Measurements from ENCODE around the gene NFKBIA.
"Not testable (repeated sequence)": the region's sequence is repeated elsewhere in the genome, so short reads cannot be mapped to it uniquely, and the experiment has no call there.

Gene NFKBIA

DNA sequence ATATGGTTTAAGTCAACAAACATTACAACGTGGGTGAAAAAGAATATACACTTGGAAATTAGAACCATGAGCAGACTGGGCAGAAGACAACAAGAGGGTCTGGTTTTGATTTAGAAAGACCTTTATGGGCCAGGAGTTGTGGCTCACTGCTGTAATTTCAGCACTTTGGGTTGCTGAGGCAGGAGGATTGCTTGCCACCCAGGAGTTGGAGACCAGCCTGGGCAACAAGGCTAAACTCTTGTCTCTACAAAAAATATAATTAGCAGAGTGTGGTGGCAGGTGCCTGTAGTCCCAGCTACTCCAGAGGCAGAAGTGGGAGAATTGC lies 2.7 kb upstream of the NFKBIA start:
- no peak for DNase-seq

DNA sequence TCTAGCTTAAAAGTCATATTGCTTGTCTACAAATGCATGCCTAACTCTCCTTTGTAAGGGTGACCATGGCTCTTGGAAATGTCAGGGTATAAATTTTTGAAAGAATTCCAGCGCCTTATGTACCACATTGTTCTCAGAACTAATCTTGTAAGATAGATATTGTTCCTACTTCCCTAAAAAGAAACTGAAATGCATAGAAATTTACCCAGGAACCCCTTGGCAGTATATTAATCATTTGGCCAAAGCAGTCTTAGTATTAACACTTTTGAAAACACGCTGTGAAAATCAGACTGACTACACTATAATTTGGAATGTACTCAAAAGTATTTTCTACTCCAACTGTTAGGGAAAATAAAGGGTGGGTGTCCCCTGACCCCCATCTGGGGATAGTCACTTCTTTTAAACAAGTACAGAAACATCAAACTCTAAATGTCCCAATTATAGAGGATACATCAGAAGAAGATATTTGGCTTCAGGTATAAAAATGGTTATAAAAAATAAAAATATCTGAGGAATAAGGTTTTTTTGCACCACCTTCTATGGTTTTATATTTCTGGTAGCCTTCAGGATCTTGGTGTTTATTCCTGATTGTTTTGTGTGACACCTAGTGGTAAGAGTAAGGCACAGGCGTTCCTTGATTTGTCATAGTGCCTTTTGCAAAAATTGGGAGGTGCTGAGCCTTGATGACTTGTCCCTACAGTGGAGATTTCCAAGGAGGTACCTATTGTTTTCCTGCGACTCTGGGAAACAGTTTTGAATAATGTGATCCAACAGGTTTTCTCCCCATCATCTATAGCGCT lies 2.2 kb upstream of the NFKBIA start:
- DNase-seq, result no peak

DNA sequence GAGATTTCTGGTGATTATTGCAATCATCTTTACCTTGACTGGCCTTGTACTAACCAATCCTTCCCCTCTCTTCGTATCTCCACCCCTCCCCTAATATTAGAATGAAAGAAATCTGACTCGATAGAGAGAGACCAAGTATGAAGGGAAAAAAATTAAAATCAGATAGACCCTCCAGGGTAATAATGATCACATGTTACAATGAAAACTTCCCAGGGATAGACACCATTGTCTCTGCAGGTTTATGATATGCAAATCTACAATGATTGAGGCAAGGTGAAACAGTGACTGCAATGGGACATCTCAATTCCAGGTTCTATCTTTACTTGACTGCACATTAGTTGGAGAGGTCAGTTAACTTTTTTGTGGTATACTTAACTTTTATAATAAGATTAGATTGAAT lies 1.5 kb upstream of the NFKBIA start:
- DNase-seq, result no peak

DNA sequence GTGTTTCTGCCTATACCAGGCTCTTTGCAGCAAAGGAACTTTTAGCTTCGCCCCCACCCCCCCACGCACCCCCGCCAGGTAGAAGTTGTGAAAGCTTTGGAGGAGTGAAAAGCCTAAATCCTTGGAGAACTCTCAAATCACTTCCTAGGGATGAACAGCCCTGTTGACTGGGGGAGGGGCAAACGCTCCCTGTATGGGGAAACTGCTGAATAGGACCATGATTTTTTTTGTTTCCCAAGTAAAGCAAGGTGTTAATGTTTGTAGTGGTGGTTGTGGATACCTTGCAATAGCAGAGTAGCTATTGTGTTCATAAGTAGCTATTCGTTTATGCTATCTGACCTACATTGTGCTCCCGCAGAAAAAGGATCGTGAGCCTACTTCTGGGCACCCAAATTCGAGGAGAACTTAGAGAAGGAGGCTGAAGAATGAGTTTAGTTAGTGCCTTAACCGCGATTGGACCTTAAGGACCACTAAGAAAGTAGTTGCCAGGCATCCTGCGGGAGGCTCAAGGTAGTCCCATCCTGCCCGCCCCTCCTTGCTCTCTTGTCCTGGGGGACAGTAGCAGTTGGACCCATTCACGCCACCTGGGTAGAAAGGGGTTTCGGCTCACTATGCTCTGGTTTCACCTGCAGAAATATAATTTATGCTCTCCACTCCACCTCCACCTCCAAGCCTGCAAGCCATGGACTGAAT lies 901 bp upstream of the NFKBIA start:
- no peak for DNase-seq

DNA sequence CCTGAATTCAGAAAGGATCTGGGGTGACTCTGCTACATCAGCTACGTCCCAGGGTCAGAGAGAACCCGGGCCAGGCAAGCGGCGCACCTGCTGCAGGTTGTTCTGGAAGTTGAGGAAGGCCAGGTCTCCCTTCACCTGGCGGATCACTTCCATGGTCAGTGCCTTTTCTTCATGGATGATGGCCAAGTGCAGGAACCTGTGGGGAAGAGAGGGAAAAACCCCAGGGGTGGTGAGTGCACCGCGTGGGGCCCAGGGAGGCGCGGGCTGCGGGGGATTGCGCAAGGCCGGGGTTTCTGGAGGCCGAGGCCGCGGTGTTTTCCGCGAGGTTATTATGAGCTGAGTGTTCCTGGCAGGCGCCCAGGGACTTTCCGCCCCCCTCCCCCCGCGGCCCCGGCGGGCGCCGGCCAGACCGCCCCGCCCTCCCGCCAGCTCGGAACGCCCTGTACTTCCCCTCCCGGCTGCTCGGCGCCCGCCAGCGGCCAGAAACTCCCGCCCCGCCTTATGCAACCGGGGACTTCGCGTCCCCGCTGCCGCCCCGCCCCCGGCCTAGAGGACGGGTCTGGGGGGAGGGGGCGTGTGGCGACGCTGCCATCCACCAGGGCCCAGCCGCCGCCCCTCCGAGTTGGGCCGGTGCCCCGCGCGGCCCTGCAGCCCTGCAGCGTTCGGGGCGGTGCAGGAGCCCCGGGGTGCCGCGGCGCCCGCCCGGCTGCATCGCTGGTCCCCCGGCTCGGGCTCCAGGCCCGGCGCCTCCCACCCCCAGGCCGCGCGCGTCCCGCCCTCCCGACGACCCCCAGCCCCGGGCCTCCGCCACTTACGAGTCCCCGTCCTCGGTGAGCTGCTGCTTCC lies 723 bp downstream of the NFKBIA start:
- DNase-seq, result peak; percentile 96

DNA sequence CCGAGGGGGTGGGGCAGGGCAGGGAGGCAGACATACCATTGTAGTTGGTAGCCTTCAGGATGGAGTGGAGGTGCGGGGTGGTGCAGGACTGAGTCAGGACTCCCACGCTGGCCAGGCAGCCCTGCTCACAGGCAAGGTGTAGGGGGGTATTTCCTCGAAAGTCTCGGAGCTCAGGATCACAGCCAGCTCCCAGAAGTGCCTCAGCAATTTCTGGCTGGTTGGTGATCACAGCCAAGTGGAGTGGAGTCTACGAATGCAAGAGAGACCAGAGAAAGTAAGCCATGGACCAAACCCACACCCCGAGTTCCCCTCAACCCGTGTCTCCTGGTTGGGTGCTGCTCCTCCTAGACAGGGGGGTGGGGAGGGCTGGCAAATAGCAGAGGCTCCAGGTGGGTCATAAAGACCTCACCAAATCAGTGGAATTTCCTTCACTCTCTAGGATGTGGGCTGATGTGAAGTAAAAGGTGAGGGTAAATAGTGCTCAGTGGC lies 1.4 kb downstream of the NFKBIA start:
- DNase-seq, result peak; percentile 24

DNA sequence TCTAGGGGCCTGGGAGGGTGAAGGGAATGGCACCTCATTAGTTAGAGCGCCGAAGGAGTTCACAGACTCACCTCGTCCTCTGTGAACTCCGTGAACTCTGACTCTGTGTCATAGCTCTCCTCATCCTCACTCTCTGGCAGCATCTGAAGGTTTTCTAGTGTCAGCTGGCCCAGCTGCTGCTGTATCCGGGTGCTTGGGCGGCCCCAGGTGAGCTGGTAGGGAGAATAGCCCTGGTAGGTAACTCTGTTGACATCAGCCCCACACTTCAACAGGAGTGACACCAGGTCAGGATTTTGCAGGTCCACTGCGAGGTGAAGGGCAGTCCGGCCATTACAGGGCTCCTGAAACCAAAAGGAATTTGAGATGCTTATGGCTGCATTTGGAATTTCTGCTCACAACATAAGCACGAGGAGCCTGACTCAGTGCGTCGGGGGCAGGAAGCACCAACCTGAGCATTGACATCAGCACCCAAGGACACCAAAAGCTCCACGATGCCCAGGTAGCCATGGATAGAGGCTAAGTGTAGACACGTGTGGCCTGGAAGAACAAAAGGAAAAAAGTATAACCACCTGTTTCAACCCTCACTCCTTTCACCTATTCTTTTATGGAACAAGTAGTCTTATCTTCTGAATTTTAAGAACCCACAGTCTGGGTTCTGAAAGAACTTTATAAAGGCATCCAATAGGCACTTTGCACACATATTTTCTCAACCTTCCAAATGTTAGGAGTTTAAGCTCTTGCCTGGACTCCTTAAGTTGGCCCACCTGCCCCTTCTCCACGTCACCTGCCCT lies 2.0 kb downstream of the NFKBIA start:
- peak; percentile 36 for DNase-seq

DNA sequence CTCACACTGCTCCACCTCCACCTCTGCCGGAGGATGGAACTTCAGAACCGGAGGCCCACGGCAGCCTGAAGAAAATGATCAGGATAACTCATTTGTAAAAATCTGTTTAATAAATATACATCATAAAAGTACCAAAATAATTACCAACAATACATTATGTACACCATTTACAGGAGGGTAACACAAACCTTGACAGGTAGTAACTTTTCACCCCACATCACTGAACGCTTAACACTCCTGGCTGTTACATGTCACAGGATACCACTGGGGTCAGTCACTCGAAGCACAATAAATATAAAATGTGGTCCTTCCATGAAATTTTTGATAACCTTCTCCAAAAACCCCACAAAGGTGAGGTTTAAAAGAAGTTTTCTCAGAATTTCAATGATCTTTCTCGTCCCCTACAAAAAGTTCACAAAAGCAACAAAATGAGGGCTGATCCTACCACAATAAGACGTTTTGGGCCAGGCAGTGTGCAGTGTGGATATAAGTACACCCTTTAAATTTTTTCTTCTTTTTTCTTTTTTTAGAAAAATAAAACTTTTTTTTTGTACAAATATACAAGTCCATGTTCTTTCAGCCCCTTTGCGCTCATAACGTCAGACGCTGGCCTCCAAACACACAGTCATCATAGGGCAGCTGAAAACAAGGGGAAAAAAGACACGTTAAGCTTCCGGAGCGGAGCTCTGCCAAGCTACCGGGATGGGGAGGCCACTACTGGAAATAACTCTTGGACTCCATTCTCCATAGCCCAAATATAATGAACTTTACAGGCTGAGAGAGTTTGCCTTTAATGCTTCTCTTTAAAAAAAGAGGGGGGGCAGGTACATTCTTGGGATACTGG lies 2.9 kb downstream of the NFKBIA start:
- DNase-seq, result no peak

DNA sequence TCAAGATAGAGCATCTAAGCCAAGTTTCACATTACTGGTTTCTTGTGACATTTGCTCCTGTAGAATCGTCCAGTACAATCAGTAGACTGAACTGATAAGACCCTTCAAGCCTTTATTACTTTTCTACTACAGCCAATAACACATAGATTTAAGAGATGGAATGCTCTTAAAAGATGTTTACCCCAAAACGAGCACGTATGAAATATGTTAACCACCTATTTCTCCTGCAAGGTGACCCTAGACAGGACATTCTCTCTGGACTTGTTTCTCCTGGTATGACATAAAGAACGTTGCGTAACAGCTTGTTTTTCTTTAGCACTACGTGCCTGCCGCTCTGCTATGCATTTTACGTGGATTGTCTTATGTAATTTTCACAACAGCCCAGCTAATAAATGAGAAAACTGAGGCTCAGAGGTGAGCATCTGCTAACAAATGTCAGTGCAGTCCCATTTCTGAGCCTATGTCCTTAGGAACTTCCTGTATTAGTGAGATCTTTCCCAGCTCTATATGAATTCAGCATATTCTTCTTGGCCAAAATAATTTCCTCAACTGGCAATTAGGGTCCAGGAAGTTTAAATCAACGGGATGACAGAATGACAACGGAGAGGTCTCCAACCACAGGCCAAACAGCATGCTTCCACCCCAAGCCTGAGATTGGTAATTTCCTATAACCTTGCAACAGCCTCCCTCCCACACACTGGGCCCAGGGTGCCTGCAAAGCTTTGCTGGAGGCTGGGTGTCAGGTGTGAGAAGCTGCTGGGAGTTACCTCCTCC lies 3.7 kb downstream of the NFKBIA start:
- DNase-seq, result peak; percentile 23

DNA sequence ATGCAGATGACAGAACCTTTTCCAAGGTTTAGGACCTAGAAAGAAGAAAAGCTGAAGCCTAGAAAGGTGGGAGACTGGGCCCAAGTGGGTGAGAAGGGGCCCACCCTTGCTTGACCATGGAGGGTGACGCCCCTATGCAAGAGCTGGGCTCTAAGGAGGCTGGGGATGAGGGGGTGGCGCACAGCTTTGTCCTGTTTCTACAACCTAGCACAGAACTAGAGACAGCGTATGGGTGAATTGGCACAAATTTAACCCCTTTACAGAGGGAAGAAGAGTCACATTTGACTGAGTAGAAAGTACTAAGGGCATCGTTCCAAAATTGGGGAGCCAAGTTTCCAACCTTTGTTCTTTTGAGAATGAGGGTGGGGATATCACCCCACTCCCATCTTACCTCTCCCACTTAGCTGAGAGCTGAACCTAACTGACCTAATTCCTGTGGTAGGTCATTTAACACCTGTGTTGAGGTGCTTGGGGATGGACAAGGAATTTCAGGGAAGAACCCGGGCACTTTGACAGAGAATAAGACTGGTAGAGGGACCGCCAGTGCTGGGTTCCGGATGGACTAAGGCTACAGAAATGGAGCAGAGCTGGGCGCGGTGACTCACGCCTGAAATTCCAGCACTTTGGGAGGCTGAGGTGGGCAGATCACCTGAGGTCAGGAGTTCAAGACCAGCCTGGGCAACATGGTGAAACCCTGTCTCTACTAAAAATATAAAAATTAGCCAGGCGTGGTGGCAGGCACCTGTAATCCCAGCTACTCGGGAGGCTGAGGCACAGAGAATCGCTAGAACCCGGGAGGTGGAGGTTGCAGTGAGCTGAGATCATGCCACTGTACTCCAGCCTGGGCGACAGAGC lies 5.2 kb downstream of the NFKBIA start:
- no peak for DNase-seq

DNA sequence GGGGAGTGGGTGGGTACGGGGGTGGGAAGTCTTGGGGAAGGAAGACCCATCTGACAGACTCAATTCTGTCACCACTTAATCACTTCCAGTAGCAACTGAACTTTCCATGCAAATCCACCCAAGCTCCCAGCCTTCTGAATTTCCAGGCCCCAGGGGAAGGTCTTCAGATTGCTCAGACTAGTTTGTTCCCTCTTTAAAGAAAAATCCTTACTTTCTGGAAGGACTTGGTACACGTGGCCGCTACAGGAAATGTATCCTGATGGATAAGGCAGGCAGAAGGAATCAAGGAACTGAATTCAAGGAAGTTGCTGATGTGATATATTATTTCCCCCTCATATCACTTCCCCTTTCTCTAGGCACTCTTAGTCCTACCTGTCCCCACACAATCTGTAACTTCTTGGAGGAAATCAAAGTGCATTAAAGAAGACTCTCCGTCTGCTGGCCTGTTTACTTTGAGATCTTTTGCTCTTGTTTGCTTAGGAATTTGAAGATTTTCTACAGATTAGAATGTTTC lies 6.4 kb downstream of the NFKBIA start:
- no peak for DNase-seq

DNA sequence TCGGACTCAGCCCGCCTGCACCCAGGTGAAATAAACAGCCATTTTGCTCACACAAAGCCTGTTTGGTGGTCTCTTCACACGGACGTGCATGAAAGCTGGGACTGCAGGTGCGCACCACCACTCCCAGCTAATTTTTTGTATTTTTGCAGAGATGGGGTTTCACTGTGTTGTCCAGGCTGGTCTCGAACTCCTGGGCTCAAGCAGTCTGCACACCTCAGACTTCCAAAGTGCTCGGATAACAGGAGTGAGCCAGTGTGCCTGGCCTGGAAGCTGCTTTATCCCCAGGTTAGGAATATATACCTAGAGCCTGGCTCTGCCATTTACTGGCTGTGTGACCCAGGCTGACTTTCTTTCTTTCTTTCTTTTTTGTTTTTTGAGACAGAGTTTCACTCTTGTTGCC lies 7.9 kb downstream of the NFKBIA start:
- DNase-seq, result not testable (repeated sequence)

DNA sequence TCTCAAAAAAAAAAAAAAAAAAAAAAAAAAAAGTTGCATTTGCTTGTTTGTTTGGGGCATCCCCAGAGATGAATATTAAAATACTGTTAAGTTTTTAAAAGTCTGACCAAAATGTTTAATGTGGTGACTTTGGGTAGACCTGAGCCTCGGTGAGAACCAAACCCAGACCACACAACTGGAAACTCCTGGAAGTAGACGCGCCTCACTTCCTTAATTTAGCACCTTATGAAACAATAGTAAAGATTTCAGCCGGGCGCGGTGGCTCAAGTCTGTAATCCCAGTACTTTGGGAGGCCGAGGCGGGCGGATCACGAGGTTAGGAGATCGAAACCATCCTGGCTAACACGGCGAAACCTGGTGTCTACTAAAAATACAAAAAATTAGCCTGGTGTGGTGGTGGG lies 9.3 kb downstream of the NFKBIA start:
- no peak for DNase-seq

DNA sequence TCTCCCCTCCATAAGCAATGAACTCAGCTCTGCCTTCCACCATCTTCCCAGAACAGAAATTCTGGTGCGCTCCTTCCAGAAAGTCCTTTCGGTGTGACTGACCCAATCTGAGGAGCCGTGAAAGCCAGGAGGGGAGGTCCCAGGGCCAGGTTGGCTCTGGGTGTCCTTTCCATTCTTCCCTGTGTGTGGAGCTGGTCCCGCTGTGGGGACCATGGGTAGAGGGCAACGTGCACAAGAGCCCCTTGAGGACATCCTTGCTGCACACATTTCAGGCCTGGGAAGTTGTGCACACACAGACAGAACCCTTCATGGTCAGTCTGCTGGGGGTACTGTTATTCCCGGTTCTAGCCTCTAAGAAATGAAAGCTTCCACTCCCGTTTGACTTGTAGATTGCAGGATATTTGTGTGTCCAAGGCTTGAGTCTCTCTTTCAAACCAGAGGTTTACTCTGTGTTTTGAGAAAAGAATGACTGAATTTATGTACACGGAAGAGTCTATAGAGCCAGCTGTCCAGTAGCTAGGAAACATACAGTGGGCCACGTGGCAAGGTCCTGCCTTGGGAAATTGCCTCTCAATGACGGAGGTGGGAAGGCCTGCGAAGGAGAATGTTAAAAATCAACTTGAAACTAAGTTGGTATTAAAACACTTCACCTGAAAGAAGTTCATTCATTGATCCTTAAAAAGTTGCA lies 10.1 kb downstream of the NFKBIA start:
- DNase-seq, result no peak

DNA sequence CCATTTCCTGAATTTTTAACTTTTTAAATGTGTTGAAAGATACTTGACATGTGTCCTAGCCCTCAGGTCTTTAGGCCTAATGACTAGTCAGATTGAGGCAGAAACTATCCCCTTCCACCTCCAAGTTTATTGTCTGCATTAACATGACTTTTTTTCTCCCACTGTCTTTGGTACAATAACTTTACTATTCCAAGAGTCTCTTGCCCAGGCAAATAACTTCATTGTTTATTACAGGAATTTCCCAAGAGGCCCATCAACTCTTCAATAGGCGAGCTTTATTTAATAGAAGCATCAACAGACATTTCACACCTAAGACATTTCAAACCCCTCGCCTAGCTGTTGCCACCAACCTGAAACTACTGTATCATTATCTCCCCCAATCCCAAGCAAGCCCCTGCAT lies 10.7 kb downstream of the NFKBIA start:
- no peak for DNase-seq

DNA sequence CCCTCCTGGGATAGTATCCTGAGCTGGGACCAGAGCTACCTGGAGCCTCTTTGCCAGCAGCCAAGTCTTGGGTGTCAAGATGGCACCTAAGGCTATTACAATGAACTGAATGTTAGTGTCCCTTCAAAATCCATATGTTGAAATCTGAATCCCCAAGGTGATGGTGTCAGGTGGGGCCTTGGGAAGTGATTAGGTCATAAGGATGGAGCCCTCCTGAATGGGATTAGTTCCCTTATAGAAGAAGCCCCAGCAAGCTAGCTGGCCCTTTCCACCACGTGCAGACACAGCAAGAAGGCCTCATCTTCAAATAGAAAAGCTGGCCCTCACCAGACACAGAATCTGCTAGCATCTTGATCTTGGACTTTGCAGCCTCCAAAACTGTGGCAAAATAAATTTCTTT lies 12.4 kb downstream of the NFKBIA start:
- no peak for DNase-seq

DNA sequence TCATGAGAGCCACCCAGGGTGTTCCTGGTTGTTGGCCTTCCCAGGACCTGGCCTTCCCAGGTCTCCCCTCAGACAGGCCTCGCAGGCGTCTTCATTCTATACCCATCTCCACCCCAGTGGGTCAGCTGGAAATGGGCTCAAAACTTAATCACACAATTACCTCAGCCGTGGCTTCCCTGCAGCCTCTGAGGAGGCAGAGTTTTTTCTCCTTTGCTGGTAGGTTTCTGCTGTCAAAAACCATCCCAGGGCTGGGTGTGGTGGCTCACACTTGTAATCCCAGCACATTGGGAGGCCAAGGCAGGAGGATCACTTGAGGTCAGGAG lies 13.2 kb downstream of the NFKBIA start:
- DNase-seq, result no peak

DNA sequence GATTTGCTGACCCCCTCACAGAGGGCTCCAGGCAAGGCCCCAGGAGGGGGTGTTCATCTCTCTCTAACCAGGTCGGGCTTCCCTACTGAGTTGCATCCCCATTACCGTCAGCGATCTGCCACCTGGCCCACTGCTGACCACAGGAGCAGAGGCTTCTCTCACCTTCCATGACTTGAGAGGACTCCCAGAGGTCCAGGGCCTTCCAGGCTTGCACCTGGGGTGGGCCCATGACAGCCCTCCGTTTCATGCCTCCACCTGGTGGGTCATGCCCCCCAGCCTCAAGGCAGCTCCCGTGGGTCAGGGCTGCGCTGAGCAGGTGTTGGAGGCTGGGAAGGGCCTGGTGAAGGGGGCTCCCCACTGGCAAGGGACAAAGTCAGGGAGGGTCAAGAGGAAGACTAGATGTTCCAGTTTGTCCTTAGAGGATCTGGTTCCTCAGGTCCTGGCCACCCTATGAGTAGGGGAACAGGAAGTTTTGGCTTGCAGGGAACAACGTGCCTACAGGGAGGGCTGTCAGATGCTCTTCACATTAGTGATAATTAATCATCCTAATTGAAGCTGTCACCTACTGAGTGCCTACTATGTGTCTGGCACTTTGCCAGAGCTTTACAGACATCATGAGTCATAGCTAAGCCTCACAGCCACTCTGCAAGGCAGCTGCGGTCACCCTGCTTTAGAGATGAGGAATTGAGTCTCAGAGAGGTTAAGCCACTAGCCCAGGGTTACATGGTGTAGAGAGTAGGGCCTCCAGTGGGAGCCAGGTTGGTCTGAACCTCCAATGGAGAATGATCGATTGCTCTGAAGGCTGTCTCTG lies 13.8 kb downstream of the NFKBIA start:
- DNase-seq, result no peak

DNA sequence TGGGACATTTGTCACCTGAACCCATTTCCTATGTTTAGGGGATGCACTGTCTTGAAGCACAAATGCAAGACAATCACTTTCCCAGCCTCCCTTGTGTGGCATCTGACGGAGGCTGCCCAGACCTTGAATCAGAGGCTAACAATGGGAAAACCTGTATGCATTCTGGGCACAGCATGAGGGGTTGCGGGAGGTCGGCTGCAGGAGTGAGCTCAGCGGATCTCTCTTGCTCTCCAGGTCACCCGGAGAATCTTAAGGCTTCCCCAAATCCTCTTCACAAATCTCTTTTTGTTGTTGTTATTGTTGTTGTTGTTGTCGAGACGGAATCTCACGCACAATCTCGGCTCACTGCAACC lies 15.3 kb downstream of the NFKBIA start:
- DNase-seq, result no peak
